Activated gamma-delta T cell treated with Interleukin-2 at 50 U/mL for 16 hours (primary cell): ENCODE results near the gene SCN3B.
"Not testable (repeated sequence)": the region's sequence is repeated elsewhere in the genome, so short reads cannot be mapped to it uniquely, and the experiment has no call there.

Source experiments
- DNase-seq: peaks from one replicate; pipeline ENCODE4 v3.0.0-alpha.2; 2020

The SCN3B gene

GRCh38 chr11:123654566-123655081 is at the start of gene SCN3B:
Gene SCN3B (minus strand): TSS chr11:123654624. CDS start chr11:123653801, 823 bp downstream.
- no peak for DNase-seq

GRCh38 chr11:123702696-123703095 is 48.3 kb upstream of the SCN3B start:
- no peak for DNase-seq

GRCh38 chr11:123702139-123702538 is 47.7 kb upstream of the SCN3B start:
- DNase-seq: no peak

GRCh38 chr11:123700772-123701171 is 46.3 kb upstream of the SCN3B start:
- no peak for DNase-seq

- no peak for DNase-seq
Measured at GRCh38 chr11:123698546-123699127, 44.2 kb upstream of the SCN3B start.

GRCh38 chr11:123696183-123696582 is 41.8 kb upstream of the SCN3B start:
- DNase-seq: no peak

GRCh38 chr11:123695231-123695630 is 40.8 kb upstream of the SCN3B start:
- DNase-seq: no peak

- DNase-seq: no peak
Measured at GRCh38 chr11:123694551-123694950, 40.1 kb upstream of the SCN3B start.

GRCh38 chr11:123692961-123693360 is 38.5 kb upstream of the SCN3B start:
- no peak for DNase-seq

GRCh38 chr11:123690485-123690884 is 36.1 kb upstream of the SCN3B start:
- DNase-seq: no peak

- DNase-seq: no peak
Measured at GRCh38 chr11:123684601-123685000, 30.2 kb upstream of the SCN3B start.

- no peak for DNase-seq
Measured at GRCh38 chr11:123683428-123684170, 29.2 kb upstream of the SCN3B start.

- DNase-seq: no peak
Measured at GRCh38 chr11:123682696-123683410, 28.4 kb upstream of the SCN3B start.

GRCh38 chr11:123681030-123681429 is 26.6 kb upstream of the SCN3B start:
- DNase-seq: no peak

GRCh38 chr11:123678246-123678645 is 23.8 kb upstream of the SCN3B start:
- DNase-seq: no peak

- DNase-seq: no peak
Measured at GRCh38 chr11:123677510-123677909, 23.1 kb upstream of the SCN3B start.

GRCh38 chr11:123674297-123674696 is 19.9 kb upstream of the SCN3B start:
- no peak for DNase-seq

GRCh38 chr11:123672568-123672967 is 18.1 kb upstream of the SCN3B start:
- no peak for DNase-seq

- DNase-seq: no peak
Measured at GRCh38 chr11:123671534-123671933, 17.1 kb upstream of the SCN3B start.

- no peak for DNase-seq
Measured at GRCh38 chr11:123670081-123670480, 15.7 kb upstream of the SCN3B start.

- DNase-seq: no peak
Measured at GRCh38 chr11:123665306-123665705, 10.9 kb upstream of the SCN3B start.

- not testable (repeated sequence) for DNase-seq
Measured at GRCh38 chr11:123659965-123660364, 5.5 kb upstream of the SCN3B start.

GRCh38 chr11:123659311-123659710 is 4.9 kb upstream of the SCN3B start:
- no peak for DNase-seq
